ENCODE data around the gene NADK2. TPM values are rescaled to one million over a fixed set of nuclear protein-coding genes. Genes with fewer than 3 reads are reported as not detected.
"Not testable (repeated sequence)": the region's sequence is repeated elsewhere in the genome, so short reads cannot be mapped to it uniquely, and the experiment has no call there.

Gene NADK2
- total RNA-seq = 11.8 and 25.6 TPM in 2 replicates

DNA sequence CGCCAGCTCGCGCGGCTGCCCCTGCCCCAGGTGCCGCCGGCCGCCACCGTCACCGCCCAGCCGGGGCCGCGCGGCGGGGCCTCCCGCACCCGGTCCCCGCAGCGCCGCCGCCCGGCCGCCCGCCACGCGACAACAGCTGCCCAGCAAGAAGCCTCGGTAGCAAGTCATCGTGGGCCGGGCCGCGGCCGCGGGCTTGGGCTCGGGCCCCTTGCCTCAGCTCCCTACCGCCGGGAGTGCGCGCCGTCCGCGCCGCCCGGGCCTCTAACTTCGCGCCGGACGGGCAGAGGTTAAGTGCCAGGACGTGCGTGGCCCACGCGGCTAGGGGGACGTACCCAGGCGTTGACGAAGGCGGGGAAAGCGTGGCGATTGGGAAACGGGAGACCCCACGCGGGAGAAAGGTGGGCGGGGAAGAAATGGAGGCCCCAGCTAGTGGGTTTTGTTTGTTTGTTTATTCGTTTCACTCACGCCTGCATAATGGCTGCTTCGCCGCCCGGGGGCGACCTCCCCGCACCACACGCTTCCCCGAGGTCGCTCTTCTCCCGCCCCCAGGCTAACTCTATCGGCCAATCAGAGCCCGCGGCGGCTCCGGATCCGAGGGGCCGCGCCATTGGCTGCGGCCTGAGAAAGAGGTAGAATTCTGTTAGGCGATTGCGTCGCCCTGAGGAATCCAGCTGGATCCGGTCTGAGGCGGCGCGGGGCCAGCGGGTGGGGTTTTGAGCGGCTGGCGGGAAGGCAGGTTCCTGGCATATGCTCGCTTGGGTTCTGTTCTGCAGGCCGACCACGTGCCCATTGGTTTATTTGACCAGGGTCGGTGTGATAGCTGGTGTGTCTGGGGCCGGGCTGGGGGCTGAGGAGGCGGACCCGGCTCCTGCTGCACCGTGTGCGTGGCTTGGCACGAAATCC, at the start of gene NADK2:
TSS of gene NADK2 (minus strand) at position 295 of the 903 bp plus-strand sequence. CDS start at position 168, 127 bp downstream.
- peak; percentile 96 for DNase-seq (ENCODE audit: low read depth in 2 of 2)

DNA sequence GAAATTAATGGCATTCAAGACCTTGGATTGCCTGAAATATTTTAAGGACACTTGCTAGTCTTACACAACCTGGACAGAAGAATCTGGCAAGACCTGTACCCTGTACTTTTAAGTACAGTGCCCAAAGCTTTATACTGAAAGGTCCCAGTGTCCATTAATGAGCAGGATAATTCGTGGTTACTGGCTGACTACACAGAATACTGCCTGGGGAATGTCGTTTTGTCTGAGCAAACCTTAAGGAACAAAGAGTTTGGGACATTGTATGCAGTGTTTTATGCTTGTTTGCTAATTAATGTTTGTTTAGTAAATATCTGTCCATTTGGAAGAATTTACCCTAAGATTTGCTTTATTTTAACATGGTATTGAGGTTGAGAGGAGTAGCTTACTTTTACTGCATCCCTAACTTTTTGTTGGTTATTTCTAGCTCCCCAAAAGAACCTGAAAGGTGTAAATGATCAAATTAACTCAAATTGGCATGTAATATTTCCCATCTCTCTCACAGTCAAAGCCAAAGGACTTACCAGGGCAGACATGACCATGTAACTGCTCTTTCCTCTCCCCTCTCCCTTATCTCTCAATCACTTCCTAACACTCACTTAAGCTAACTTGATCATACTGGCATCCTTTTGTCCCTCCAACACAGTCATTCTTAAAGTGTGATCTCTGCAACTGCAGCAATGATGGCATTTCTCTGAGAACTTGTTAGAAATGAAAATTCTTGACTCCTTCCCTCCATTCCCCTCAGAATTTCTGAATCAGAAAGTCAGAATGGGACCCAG, 44.3 kb upstream of the NADK2 start:
- DNase-seq (ENCODE audit: low read depth in 2 of 2) = no peak

GRCh38 chr5:36283775-36284174, 42.0 kb upstream of the NADK2 start:
- DNase-seq (ENCODE audit: low read depth in 2 of 2) = not testable (repeated sequence)

DNA sequence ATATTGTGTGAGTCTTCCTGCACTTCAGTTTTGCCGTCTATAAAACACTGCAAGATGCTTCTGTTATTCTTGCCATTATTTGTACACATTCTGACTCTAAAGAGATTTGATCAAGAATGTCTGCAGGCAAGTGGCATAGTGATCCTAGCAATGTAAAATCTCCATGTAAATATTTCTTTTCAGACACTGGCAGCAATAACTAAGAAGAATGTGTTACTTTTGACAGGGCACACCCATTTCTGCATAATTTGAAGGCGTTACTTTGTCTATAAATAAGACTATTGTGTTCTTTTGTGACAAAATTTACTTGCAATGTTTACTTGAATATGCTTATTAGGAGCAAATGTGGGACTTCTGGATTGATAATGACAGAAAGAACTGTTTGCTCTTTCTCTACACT, 39.9 kb upstream of the NADK2 start:
- DNase-seq (ENCODE audit: low read depth in 2 of 2) = no peak

GRCh38 chr5:36279054-36279698, 37.5 kb upstream of the NADK2 start:
- no peak for DNase-seq (ENCODE audit: low read depth in 2 of 2)

DNA sequence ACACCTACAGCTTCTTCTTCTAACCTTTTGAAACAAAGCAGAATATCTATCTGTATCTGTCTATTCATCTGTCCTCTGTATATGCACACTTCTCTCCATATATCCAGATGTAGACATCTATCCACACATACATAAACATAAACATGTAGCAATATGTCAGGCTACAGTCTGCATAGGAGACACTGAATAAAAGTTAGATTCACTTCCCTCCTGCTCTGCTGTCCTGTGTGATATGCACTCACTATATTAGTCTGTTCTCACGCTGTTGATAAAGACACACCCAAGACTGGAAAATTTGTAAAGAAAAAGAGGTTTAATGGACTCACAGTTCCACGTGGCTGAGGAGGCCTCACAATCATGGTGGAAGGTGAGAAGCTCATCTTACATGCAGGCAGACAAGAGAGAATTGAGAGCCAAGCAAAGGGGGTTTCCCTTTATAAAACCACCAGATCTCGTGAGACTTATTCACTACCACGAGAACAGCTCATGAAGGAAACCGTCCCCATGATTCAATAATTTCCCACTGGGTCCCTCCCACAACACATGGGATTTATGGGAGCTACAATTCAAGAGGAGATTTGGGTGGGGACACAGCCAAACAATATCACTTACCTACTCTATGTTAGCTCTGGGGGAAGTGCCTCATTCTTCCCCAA, 35.9 kb upstream of the NADK2 start:
- DNase-seq (ENCODE audit: low read depth in 2 of 2) = no peak

DNA sequence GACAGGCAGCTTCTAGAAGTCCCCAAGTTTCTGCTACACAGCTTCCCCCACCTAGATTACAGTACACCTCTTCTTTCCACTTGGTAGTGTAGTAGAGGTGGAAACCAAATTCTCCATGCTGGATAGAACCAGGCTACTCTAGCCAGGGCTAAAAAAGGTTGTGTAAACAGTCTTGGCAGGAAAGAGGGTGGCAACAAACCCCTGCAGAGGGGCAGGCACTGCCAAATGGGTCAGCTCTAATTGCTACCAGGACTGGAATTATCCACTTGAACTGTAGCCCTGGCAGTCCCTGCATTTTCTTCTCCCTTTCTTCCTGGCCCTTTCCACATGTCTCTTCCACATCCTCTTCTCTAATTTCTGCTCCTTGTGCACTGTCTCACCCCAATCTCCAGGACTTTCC, 35.1 kb upstream of the NADK2 start:
- DNase-seq (ENCODE audit: low read depth in 2 of 2) = no peak

- DNase-seq (ENCODE audit: low read depth in 2 of 2) = no peak
These were observed 32.2 kb upstream of the NADK2 start for GRCh38 chr5:36273809-36274526.

DNA sequence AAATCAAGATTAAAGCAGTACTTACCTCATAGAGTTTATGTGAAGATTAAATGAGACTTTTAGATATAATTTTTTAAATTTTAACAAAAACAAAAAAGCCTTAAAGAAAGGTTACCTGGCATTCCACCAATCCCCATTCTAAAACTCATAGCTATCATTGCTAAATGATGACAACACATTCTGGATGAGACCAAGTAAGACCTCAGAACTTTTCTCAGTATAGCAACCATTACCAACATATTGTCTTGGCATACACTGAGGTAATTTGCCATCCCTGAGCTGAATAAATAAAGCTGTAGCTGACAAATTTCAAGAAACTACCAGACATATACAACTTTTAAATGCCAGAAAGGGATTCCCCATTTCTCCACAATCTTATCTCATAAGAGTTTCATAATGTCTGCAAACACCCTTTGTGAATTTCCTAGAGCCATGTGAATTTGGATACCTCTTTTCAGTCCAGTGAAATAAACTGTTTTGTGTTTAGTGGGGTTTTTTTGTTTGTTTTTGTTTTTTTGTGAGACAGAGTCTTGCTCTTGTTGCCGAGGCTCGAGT, 30.5 kb upstream of the NADK2 start:
- no peak for DNase-seq (ENCODE audit: low read depth in 2 of 2)

- no peak for DNase-seq (ENCODE audit: low read depth in 2 of 2)
These were observed 29.3 kb upstream of the NADK2 start for GRCh38 chr5:36270876-36271575.

DNA sequence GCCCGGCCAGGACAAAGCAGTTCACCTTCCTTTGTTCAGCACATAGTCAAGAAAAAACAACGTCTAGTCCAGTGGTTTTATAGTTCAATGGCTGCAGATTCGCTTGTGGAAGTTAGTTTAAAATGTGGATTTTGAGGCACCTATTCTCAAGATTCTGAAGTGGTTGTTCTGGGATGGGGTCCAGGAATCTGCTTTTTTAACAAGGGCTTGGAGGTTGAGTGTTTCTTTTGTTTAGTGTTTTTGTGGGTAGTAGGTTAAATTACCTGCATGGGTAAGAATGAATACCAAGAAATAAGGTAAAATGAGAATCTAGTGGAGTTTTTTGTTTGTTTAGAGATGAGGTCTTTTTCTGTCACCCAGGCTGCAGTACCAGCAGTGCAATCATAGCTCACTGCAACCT, 28.4 kb upstream of the NADK2 start:
- no peak for DNase-seq (ENCODE audit: low read depth in 2 of 2)

- DNase-seq (ENCODE audit: low read depth in 2 of 2) = no peak
These were observed 27.8 kb upstream of the NADK2 start for GRCh38 chr5:36269478-36269877.

GRCh38 chr5:36267905-36268304, 26.2 kb upstream of the NADK2 start:
- no peak for DNase-seq (ENCODE audit: low read depth in 2 of 2)

DNA sequence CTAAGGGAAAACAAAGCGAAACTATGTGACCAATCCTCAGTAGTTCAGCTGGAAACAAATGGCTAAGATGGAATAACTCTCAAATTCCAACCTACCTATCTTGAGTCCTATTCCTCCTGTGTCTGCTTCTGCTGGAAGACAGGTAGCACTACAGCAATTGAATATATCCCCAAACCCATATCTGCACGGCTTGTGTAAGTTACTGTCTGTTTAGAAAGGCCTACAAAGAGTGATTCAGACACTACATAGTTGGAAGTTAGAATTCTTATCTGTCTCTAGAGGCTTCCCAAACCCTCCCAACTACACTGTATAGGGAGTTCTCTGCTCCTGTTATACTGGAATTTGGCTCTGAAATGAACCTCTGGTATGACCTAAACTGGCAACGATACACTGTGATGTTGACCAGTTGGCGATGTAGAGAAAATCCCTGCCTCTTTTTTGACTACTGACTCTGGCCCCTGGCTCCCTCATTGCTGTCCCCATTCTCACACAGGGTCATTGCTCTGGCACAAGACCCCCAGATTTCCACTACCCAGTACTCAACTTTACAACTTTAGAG, 22.6 kb upstream of the NADK2 start:
- no peak for DNase-seq (ENCODE audit: low read depth in 2 of 2)

- no peak for DNase-seq (ENCODE audit: low read depth in 2 of 2)
These were observed 19.5 kb upstream of the NADK2 start for GRCh38 chr5:36261186-36261585.

- no peak for DNase-seq (ENCODE audit: low read depth in 2 of 2)
These were observed 11.8 kb upstream of the NADK2 start for GRCh38 chr5:36253575-36253974.

DNA sequence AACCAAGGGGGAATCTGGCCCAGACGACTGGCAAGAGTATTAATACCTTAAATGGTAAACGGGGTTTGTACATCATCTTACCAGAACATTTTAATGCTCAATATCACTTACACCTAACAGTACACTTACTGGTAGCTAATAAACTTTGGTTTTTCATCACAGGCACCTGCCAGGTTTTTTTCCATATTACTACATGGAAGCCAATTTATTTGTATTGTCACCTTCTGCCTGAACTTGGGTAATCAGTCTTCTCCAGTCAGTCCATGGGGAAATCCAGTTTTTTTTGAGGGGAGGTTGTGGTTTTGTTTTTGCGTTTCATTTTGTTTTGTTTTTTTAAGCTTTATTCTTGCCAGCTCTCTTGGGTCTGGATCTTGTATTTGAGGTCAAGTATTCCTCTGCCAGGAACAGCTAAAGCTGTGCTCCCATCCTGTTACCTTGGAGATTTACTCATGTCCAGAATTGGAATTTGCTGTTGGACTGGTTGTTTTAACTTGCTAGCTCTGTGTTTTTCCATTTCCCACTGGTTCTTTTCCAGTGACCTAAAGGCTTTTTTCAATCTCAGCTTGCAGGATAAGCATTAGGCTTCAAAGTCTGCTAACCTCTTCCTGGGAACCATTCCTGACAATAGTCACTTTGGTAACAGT, 11.1 kb upstream of the NADK2 start:
- peak in 1 of 2 donors; percentile 30 for DNase-seq (ENCODE audit: low read depth in 2 of 2)

GRCh38 chr5:36251218-36251617, 9.5 kb upstream of the NADK2 start:
- DNase-seq (ENCODE audit: low read depth in 2 of 2) = no peak

DNA sequence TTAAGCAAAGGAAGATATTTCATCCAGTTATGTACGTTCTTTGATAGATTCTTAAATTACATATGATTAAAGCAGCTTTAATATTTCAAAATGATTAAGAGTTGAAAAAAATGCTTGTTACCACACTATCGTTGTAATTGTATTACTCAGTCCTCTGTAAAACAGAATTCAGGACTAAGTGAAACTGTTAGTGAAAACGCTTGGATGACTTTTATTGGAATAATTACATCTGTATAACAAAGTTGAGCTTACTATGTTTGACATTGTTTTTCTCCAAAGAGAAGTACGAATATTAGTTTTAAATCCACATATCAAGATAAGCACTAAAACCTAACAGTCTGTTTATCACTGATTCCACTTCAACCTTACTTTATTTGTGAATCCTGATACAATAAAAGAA, 8.7 kb upstream of the NADK2 start:
- DNase-seq (ENCODE audit: low read depth in 2 of 2) = no peak

All from lung microvascular endothelial cell (primary cell).